ENCODE measurements around the gene MAPK1IP1L. TPM values are rescaled to one million over a fixed set of nuclear protein-coding genes. Genes with fewer than 3 reads are reported as not detected.

Gene MAPK1IP1L
- total and polyA plus RNA-seq, 2 of the 13 experiments (the other 11 are each of a cell fraction or from before 2014, with no cell fraction given) = 27.8 to 68.4 TPM

DNA sequence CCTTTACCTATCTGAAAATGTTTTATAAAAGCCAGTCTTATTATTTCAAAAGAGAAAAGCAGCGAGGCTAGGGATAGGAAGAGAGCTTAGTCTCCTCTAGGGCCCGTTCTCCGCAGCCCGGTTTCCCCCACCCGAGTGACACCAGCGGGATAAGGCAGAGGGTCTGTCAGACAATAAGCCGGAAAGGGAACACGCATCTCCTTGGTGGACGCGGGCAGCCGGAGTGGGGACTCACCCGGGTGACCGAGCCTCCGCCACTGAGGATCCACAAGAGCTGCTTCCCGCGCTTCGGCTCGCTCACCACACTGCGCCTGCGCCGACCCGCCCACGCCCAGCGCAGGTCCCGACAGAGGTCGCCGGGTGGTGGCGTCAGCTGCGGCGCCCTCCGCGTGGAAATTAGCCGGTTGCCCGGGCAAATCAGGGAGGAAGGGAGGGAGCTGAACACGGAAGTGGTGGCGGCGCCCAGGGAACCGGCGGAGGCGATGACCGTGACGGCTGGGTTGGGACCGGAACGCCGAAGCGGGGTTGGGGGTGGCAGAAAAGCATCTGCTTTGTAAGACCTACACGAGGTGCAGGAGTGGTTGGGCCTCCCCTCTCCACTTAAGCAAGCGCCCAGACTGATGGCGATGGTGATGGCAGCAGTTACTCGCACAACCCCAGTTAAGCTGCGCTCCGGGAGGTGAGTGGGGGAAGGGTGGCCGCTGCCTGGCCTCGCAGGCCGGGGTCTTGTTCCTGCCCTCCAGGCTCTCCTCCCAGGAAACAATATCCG is 24.5 kb upstream of the MAPK1IP1L start, which contains the start of the genes SOCS4 and WDHD1 (continued):
- TF ChIP-seq, protein P1, sequence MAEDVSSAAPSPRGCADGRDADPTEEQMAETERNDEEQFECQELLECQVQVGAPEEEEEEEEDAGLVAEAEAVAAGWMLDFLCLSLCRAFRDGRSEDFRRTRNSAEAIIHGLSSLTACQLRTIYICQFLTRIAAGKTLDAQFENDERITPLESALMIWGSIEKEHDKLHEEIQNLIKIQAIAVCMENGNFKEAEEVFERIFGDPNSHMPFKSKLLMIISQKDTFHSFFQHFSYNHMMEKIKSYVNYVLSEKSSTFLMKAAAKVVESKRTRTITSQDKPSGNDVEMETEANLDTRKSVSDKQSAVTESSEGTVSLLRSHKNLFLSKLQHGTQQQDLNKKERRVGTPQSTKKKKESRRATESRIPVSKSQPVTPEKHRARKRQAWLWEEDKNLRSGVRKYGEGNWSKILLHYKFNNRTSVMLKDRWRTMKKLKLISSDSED (CRISPR knock-in tag; IDR thresholded peaks at IDR 0.05) = no peak
- TF ChIP-seq, protein P2, sequence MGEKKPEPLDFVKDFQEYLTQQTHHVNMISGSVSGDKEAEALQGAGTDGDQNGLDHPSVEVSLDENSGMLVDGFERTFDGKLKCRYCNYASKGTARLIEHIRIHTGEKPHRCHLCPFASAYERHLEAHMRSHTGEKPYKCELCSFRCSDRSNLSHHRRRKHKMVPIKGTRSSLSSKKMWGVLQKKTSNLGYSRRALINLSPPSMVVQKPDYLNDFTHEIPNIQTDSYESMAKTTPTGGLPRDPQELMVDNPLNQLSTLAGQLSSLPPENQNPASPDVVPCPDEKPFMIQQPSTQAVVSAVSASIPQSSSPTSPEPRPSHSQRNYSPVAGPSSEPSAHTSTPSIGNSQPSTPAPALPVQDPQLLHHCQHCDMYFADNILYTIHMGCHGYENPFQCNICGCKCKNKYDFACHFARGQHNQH (CRISPR knock-in tag; IDR thresholded peaks at IDR 0.05) = peak; percentile 93
- no peak for TF ChIP-seq CEBPB (IDR thresholded peaks at IDR 0.05; ENCODE audit: borderline replicate concordance, low read depth, low read length)
- TF ChIP-seq ZNF720 (CRISPR knock-in tag; IDR thresholded peaks at IDR 0.05) = no peak
- TF ChIP-seq, protein P3, sequence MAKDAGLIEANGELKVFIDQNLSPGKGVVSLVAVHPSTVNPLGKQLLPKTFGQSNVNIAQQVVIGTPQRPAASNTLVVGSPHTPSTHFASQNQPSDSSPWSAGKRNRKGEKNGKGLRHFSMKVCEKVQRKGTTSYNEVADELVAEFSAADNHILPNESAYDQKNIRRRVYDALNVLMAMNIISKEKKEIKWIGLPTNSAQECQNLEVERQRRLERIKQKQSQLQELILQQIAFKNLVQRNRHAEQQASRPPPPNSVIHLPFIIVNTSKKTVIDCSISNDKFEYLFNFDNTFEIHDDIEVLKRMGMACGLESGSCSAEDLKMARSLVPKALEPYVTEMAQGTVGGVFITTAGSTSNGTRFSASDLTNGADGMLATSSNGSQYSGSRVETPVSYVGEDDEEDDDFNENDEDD (CRISPR knock-in tag; IDR thresholded peaks at IDR 0.05; ENCODE audit: borderline replicate concordance) = peak; percentile 99
- TF ChIP-seq MTF1 (CRISPR knock-in tag; IDR thresholded peaks at IDR 0.05) = no peak
- TF ChIP-seq HMG20B (CRISPR knock-in tag; conservative IDR thresholded peaks at IDR 0.05) = no peak
- no peak; the same call in 1 of the 2 replicates for TF ChIP-seq ZBTB3 (CRISPR knock-in tag; IDR thresholded peaks at IDR 0.05; ENCODE audit: borderline replicate concordance, low read depth)
- TF ChIP-seq, protein P4, sequence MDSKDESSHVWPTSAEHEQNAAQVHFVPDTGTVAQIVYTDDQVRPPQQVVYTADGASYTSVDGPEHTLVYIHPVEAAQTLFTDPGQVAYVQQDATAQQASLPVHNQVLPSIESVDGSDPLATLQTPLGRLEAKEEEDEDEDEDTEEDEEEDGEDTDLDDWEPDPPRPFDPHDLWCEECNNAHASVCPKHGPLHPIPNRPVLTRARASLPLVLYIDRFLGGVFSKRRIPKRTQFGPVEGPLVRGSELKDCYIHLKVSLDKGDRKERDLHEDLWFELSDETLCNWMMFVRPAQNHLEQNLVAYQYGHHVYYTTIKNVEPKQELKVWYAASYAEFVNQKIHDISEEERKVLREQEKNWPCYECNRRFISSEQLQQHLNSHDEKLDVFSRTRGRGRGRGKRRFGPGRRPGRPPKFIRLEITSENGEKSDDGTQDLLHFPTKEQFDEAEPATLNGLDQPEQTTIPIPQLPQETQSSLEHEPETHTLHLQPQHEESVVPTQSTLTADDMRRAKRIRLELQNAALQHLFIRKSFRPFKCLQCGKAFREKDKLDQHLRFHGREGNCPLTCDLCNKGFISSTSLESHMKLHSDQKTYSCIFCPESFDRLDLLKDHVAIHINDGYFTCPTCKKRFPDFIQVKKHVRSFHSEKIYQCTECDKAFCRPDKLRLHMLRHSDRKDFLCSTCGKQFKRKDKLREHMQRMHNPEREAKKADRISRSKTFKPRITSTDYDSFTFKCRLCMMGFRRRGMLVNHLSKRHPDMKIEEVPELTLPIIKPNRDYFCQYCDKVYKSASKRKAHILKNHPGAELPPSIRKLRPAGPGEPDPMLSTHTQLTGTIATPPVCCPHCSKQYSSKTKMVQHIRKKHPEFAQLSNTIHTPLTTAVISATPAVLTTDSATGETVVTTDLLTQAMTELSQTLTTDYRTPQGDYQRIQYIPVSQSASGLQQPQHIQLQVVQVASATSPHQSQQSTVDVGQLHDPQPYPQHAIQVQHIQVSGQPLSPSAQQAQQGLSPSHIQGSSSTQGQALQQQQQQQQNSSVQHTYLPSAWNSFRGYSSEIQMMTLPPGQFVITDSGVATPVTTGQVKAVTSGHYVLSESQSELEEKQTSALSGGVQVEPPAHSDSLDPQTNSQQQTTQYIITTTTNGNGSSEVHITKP (CRISPR knock-in tag; IDR thresholded peaks at IDR 0.05; ENCODE audit: low read depth) = 0 out of 2 replicates have a peak, but pooled peaks have one; percentile 42
- peak; percentile 23; the same call in 1 of the 2 replicates for TF ChIP-seq MAF1 (CRISPR knock-in tag; IDR thresholded peaks at IDR 0.05; ENCODE audit: borderline replicate concordance)
- TF ChIP-seq, protein P5, sequence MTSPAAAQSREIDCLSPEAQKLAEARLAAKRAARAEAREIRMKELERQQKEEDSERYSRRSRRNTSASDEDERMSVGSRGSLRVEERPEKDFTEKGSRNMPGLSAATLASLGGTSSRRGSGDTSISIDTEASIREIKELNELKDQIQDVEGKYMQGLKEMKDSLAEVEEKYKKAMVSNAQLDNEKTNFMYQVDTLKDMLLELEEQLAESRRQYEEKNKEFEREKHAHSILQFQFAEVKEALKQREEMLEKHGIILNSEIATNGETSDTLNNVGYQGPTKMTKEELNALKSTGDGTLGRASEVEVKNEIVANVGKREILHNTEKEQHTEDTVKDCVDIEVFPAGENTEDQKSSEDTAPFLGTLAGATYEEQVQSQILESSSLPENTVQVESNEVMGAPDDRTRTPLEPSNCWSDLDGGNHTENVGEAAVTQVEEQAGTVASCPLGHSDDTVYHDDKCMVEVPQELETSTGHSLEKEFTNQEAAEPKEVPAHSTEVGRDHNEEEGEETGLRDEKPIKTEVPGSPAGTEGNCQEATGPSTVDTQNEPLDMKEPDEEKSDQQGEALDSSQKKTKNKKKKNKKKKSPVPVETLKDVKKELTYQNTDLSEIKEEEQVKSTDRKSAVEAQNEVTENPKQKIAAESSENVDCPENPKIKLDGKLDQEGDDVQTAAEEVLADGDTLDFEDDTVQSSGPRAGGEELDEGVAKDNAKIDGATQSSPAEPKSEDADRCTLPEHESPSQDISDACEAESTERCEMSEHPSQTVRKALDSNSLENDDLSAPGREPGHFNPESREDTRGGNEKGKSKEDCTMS (CRISPR knock-in tag; conservative IDR thresholded peaks at IDR 0.05) = no peak
- peak; percentile 89; the same call in 1 of the 2 replicates for TF ChIP-seq ZNF788 (CRISPR knock-in tag; IDR thresholded peaks at IDR 0.05; ENCODE audit: borderline replicate concordance)

All from HepG2 (cell line).